HepG2 (cell line): ENCODE results near the gene SLC44A4. TPM values are rescaled to one million over a fixed set of nuclear protein-coding genes. Genes with fewer than 3 reads are reported as not detected.

Experiments
- AHR ChIP-seq: IDR thresholded peaks from 2 replicates; pipeline ENCODE4 v1.6.1; 2018; ENCODE audit warnings: missing genetic modification reagents, missing compliant biosample characterization
- ARNTL ChIP-seq: sonication (generic); formaldehyde crosslinking; IDR thresholded peaks from 2 replicates; pipeline ENCODE4 v1.4.0; 2020; ENCODE audit warnings: mild to moderate bottlenecking, missing genetic modification reagents
- HOXA7 ChIP-seq: sonication (generic); formaldehyde crosslinking; IDR thresholded peaks from 2 replicates; pipeline ENCODE4 v1.8.1; 2022; ENCODE audit warnings: mild to moderate bottlenecking, missing genetic modification reagents, moderate library complexity
- MEF2D ChIP-seq: sonication (generic); formaldehyde crosslinking; IDR thresholded peaks from 2 replicates; pipeline ENCODE4 v1.5.1; 2020; ENCODE audit warnings: mild to moderate bottlenecking, missing genetic modification reagents
- POLR2A ChIP-seq, 2 experiments: IDR thresholded peaks; 2 replicates each; pipeline ENCODE4 v1.6.1; 2011; ENCODE audit warnings: low read depth in 2 of 2, low read length in 2 of 2, mild to moderate bottlenecking in 1 of 2, moderate library complexity in 1 of 2; ENCODE audit not compliant: insufficient read depth in 1 of 2
- TFDP1 ChIP-seq: IDR thresholded peaks from 2 replicates; pipeline ENCODE4 v1.6.1; 2016; ENCODE audit warnings: missing compliant biosample characterization, missing genetic modification reagents, borderline replicate concordance
- ZNF430 ChIP-seq: sonication (generic); formaldehyde crosslinking; IDR thresholded peaks from 2 replicates; pipeline ENCODE4 v1.9.0; 2021; ENCODE audit warnings: mild to moderate bottlenecking, missing genetic modification reagents
- ZNF879 ChIP-seq: sonication (generic); formaldehyde crosslinking; IDR thresholded peaks from 2 replicates; pipeline ENCODE4 v1.8.1; 2023; ENCODE audit warnings: missing genetic modification reagents
- ZZZ3 ChIP-seq: sonication (generic); formaldehyde crosslinking; IDR thresholded peaks from 2 replicates; pipeline ENCODE4 v1.4.0; 2020; ENCODE audit warnings: missing genetic modification reagents, mild to moderate bottlenecking, borderline replicate concordance
- polyA plus RNA-seq, 8 experiments: library from polyadenylated mRNA; depleted of rRNA in 3 of 8; stranded (reverse) in 7 of 8; unstranded in 1 of 8; fragments of >200 nt; fragmentation: Illumina TruSeq in 4 of 8; extraction: Trizol in 4 of 8; gene quantifications; 2 replicates each; pipeline versions ENCODE4 v1.2.1 to v1.2.3, GENCODE V29; 2011 to 2016; ENCODE audit warnings: low read depth in 4 of 8, missing spikeins in 1 of 8, mixed read lengths in 1 of 8; ENCODE audit not compliant: insufficient read depth in 1 of 8
- total RNA-seq, 5 experiments: library from RNA; depleted of rRNA; stranded (reverse); fragments of >200 nt; fragmentation: Illumina TruSeq; extraction: Trizol; gene quantifications; 2 replicates each; pipeline ENCODE4 v1.2.3, GENCODE V29; 2016; ENCODE audit warnings: low read depth in 1 of 5
- TF ChIP-seq, protein P1 (sequence below): IDR thresholded peaks from 2 replicates; pipeline ENCODE4 v1.6.1; 2018; ENCODE audit warnings: missing genetic modification reagents, mild to moderate bottlenecking, missing compliant biosample characterization
- TF ChIP-seq, protein P2 (sequence below): sonication (generic); formaldehyde crosslinking; IDR thresholded peaks from 2 replicates; pipeline ENCODE4 v1.5.0; 2020; ENCODE audit warnings: mild to moderate bottlenecking, missing genetic modification reagents, moderate library complexity
- TF ChIP-seq, protein P3 (sequence below), 2 experiments: fragments of 450-650 bp in 1 of 2; sonication (generic) in 1 of 2; formaldehyde crosslinking in 1 of 2; IDR thresholded peaks; 2 replicates each; pipeline versions ENCODE4 v1.6.1 to v1.8.0; 2016 to 2022; ENCODE audit warnings: antibody characterized with exemption in 1 of 2, mild to moderate bottlenecking in 1 of 2, missing genetic modification reagents in 1 of 2

The SLC44A4 gene
- total and polyA plus RNA-seq, 2 of the 13 experiments (the other 11 are each of a cell fraction or from before 2014, with no cell fraction given) = 3.5 to 5.9 TPM

- peak; percentile 62; the same call in 1 of the 2 replicates for TF ChIP-seq TFDP1
- TF ChIP-seq, protein P1, sequence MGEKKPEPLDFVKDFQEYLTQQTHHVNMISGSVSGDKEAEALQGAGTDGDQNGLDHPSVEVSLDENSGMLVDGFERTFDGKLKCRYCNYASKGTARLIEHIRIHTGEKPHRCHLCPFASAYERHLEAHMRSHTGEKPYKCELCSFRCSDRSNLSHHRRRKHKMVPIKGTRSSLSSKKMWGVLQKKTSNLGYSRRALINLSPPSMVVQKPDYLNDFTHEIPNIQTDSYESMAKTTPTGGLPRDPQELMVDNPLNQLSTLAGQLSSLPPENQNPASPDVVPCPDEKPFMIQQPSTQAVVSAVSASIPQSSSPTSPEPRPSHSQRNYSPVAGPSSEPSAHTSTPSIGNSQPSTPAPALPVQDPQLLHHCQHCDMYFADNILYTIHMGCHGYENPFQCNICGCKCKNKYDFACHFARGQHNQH = peak; percentile 22; the same call in 1 of the 2 replicates
- TF ChIP-seq, protein P2, sequence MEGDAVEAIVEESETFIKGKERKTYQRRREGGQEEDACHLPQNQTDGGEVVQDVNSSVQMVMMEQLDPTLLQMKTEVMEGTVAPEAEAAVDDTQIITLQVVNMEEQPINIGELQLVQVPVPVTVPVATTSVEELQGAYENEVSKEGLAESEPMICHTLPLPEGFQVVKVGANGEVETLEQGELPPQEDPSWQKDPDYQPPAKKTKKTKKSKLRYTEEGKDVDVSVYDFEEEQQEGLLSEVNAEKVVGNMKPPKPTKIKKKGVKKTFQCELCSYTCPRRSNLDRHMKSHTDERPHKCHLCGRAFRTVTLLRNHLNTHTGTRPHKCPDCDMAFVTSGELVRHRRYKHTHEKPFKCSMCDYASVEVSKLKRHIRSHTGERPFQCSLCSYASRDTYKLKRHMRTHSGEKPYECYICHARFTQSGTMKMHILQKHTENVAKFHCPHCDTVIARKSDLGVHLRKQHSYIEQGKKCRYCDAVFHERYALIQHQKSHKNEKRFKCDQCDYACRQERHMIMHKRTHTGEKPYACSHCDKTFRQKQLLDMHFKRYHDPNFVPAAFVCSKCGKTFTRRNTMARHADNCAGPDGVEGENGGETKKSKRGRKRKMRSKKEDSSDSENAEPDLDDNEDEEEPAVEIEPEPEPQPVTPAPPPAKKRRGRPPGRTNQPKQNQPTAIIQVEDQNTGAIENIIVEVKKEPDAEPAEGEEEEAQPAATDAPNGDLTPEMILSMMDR (CRISPR knock-in tag) = 0 out of 2 replicates have a peak, but pooled peaks have one; percentile 13
- no peak for TF ChIP-seq AHR (CRISPR knock-in tag)
- 0 out of 2 replicates have a peak, but pooled peaks have one; percentile 47 for TF ChIP-seq ZZZ3 (CRISPR knock-in tag)
- TF ChIP-seq ZNF879 (CRISPR knock-in tag) = no peak
- TF ChIP-seq, protein P3, sequence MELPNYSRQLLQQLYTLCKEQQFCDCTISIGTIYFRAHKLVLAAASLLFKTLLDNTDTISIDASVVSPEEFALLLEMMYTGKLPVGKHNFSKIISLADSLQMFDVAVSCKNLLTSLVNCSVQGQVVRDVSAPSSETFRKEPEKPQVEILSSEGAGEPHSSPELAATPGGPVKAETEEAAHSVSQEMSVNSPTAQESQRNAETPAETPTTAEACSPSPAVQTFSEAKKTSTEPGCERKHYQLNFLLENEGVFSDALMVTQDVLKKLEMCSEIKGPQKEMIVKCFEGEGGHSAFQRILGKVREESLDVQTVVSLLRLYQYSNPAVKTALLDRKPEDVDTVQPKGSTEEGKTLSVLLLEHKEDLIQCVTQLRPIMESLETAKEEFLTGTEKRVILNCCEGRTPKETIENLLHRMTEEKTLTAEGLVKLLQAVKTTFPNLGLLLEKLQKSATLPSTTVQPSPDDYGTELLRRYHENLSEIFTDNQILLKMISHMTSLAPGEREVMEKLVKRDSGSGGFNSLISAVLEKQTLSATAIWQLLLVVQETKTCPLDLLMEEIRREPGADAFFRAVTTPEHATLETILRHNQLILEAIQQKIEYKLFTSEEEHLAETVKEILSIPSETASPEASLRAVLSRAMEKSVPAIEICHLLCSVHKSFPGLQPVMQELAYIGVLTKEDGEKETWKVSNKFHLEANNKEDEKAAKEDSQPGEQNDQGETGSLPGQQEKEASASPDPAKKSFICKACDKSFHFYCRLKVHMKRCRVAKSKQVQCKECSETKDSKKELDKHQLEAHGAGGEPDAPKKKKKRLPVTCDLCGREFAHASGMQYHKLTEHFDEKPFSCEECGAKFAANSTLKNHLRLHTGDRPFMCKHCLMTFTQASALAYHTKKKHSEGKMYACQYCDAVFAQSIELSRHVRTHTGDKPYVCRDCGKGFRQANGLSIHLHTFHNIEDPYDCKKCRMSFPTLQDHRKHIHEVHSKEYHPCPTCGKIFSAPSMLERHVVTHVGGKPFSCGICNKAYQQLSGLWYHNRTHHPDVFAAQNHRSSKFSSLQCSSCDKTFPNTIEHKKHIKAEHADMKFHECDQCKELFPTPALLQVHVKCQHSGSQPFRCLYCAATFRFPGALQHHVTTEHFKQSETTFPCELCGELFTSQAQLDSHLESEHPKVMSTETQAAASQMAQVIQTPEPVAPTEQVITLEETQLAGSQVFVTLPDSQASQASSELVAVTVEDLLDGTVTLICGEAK (IDR thresholded peaks at IDR 0.05) = no peak
- TF ChIP-seq, protein P3 (CRISPR knock-in tag; IDR thresholded peaks at IDR 0.05) = 0 out of 2 replicates have a peak, but pooled peaks have one; percentile 24
- TF ChIP-seq ZNF430 = peak; percentile 70; the same call in 1 of the 2 replicates
- no peak for TF ChIP-seq HOXA7
- TF ChIP-seq ARNTL = peak; percentile 41; the same call in 1 of the 2 replicates
- TF ChIP-seq MEF2D = peak; percentile 32; the same call in 1 of the 2 replicates
- TF ChIP-seq POLR2A (IDR thresholded peaks at IDR 0.05; ENCODE audit: insufficient read depth in 1 of 2, low read depth in 2 of 2, low read length in 2 of 2) = peak in 1 of 2 experiments; percentile 33; a peak in 2 of 4 replicates
Measured at GRCh38 chr6:31822036-31822821, 56.6 kb downstream of the SLC44A4 start (continued).
